Endodermal cell (in vitro differentiated cells): ENCODE measurements around the gene PLEKHO2. TPM values are rescaled to one million over a fixed set of nuclear protein-coding genes. Genes with fewer than 3 reads are reported as not detected.

Experiments
- DNase-seq: peaks from one replicate; pipeline ENCODE4 v3.0.0-alpha.2; 2017
- H3K27ac ChIP-seq: 2 replicates; pipeline ENCODE4 v1.5.1; 2013; ENCODE audit warnings: mild to moderate bottlenecking, low read depth, low read length, moderate library complexity
- H3K27me3 ChIP-seq: 2 replicates; pipeline ENCODE4 v1.6.1; 2013; ENCODE audit warnings: mild to moderate bottlenecking, low read length, moderate library complexity; ENCODE audit not compliant: insufficient read depth, control insufficient read depth, poor library complexity, severe bottlenecking
- H3K36me3 ChIP-seq: 2 replicates; pipeline ENCODE4 v1.7.0; 2013; ENCODE audit warnings: mild to moderate bottlenecking, low read length, moderate library complexity; ENCODE audit not compliant: control insufficient read depth, insufficient read depth
- H3K4me1 ChIP-seq: one replicate; pipeline ENCODE4 v1.7.0; 2013; ENCODE audit warnings: low read length; ENCODE audit not compliant: control insufficient read depth, insufficient read depth
- H3K4me3 ChIP-seq: 2 replicates; pipeline ENCODE4 v1.5.1; 2013; ENCODE audit warnings: mild to moderate bottlenecking, low read length, moderate library complexity
- H3K9ac ChIP-seq: 2 replicates; pipeline ENCODE4 v1.6.1; 2013; ENCODE audit warnings: mild to moderate bottlenecking, low read length, moderate library complexity; ENCODE audit not compliant: poor library complexity, severe bottlenecking; ENCODE audit errors: extremely low read depth
- H3K9me3 ChIP-seq: 2 replicates; pipeline ENCODE4 v1.6.1; 2013; ENCODE audit warnings: mild to moderate bottlenecking, low read length, moderate library complexity; ENCODE audit not compliant: control insufficient read depth
- H3K27ac Mint-ChIP-seq: 2 replicates; pipeline ENCODE4 v1.8.0; 2020; ENCODE audit warnings: mixed read lengths
- H3K27me3 Mint-ChIP-seq: 2 replicates; pipeline ENCODE4 v1.8.0; 2021; ENCODE audit warnings: mild to moderate bottlenecking, mixed read lengths; ENCODE audit not compliant: insufficient read depth
- H3K36me3 Mint-ChIP-seq: 2 replicates; pipeline ENCODE4 v1.8.0; 2020; ENCODE audit warnings: low read depth, mixed read lengths
- H3K4me1 Mint-ChIP-seq: 2 replicates; pipeline ENCODE4 v1.8.0; 2020; ENCODE audit warnings: mixed read lengths
- H3K4me3 Mint-ChIP-seq: 2 replicates; pipeline ENCODE4 v1.8.0; 2020; ENCODE audit warnings: mild to moderate bottlenecking, moderate library complexity, mixed read lengths
- H3K9me3 Mint-ChIP-seq: 2 replicates; pipeline ENCODE4 v1.8.0; 2020; ENCODE audit warnings: mild to moderate bottlenecking, mixed read lengths
- WGBS, 2 experiments: methylation state at CpG; one replicate each; pipeline versions ENCODE4 v1.1.5 to v1.1.7; 2013; ENCODE audit warnings: missing lambda C conversion rate in 2 of 2, mixed read lengths in 1 of 2; ENCODE audit not compliant: insufficient coverage in 1 of 2, insufficient read length in 1 of 2; 5-methylcytosine and 5-hydroxymethylcytosine counted together
- total RNA-seq, 2 donors: library from RNA; stranded (reverse); fragmentation: NEBNext Ultra II Directional in 1 of 2; extraction: Animal tissue kit (Norgen Biotek cat#: 25700) in 1 of 2; gene quantifications; 2 replicates in 1 of 2; 3 replicates in 1 of 2; pipeline ENCODE4 v1.2.1, GENCODE V29; 2021
- TF ChIP-seq, protein P1 (sequence below): fragments of 200-600 bp; sonication (generic); conservative IDR thresholded peaks from 2 replicates; pipeline ENCODE4 v1.5.0; 2021; ENCODE audit warnings: antibody characterized with exemption, mild to moderate bottlenecking

PLEKHO2 gene
- total RNA-seq, 2 donors from 2014 or later = 10.2 to 12.9 TPM

DNA sequence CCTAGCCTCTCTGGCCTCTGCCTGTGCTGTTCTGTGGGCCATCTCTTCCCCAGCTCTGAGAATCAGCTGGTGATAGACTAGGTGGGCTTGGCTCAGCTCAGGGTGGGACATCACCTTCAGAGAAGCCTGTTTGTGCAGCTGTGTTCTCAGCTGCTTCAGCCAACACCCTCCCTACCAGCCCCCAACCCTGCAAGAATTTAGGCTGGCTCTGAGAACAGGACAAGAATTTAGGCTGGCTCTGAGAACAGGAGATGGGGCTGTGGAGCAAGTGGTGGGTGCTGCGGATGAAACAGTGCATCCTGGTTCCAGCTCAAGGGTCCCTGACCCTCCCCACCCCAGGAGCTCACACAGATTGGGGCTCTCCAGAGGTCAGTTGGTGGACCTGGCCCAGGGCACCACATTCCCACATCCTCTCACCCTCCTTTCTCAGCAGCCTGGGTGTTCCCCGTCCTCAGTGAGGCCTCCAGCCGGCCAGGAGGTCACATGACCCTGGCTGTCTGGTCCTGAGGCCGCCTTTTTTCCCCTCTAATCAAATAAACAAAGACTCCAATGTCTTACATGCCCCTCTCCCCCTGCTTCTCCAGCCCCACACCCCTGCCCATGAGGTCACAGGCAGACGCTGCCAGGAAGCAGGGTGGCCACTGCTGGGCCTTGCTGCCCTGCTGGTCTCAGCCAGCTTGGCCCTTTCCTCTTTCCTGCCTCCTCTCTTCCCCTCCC is 14.9 kb downstream of the PLEKHO2 start:
- no peak overlapping the region for H3K9ac ChIP-seq
- peak overlapping the region; percentile 68 for H3K27ac ChIP-seq
- DNase-seq = peak; percentile 53
- H3K9me3 ChIP-seq = no peaks in the 10 kb centered on the region
- peaks cover 52% of the 10 kb centered on the region for H3K36me3 ChIP-seq
- no peaks in the 10 kb centered on the region for H3K27me3 ChIP-seq
- 47 to 66% methylated on average over 3 to 5 of the region's 5 CpGs for WGBS, 2 experiments
- H3K4me3 ChIP-seq = no peak overlapping the region
- Mint-ChIP-seq H3K4me3 (no peak overlapping the region), H3K4me1 (peaks cover 13% of the 10 kb centered on the region), H3K27me3 (no peaks in the 10 kb centered on the region), H3K27ac (peak overlapping the region; percentile 86), H3K36me3 (peaks cover 49% of the 10 kb centered on the region), H3K9me3 (no peaks in the 10 kb centered on the region)
- H3K4me1 ChIP-seq = no peaks in the 10 kb centered on the region
- TF ChIP-seq, protein P1, sequence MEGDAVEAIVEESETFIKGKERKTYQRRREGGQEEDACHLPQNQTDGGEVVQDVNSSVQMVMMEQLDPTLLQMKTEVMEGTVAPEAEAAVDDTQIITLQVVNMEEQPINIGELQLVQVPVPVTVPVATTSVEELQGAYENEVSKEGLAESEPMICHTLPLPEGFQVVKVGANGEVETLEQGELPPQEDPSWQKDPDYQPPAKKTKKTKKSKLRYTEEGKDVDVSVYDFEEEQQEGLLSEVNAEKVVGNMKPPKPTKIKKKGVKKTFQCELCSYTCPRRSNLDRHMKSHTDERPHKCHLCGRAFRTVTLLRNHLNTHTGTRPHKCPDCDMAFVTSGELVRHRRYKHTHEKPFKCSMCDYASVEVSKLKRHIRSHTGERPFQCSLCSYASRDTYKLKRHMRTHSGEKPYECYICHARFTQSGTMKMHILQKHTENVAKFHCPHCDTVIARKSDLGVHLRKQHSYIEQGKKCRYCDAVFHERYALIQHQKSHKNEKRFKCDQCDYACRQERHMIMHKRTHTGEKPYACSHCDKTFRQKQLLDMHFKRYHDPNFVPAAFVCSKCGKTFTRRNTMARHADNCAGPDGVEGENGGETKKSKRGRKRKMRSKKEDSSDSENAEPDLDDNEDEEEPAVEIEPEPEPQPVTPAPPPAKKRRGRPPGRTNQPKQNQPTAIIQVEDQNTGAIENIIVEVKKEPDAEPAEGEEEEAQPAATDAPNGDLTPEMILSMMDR = peak; percentile 16

DNA sequence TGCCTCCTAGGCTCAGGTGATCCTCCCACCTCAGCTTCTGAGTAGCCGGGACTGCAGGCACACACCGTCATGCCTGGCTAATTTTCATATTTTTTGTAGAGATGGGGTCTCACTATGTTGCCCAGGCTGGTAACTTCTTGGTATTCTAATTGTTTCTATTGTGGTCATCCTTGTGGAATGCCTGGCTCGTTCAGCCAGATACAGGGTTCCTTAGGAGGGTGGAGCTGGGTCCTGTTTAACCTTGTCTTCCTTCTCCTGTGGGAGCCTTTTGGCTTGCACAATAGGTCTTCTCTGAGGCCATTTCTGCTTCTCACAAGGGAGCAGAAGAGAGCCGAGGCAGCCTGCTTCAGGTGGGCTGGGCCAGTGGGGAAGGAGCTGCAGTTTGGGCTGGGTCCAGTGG is 15.7 kb downstream of the PLEKHO2 start:
- H3K4me1 ChIP-seq = no peaks in the 10 kb centered on the region
- H3K4me3 ChIP-seq = no peak overlapping the region
- Mint-ChIP-seq H3K4me1 (peaks cover 19% of the 10 kb centered on the region), H3K9me3 (no peaks in the 10 kb centered on the region), H3K36me3 (peaks cover 53% of the 10 kb centered on the region), H3K27me3 (no peaks in the 10 kb centered on the region), H3K27ac (peak overlapping the region; percentile 86), H3K4me3 (no peak overlapping the region)
- no peaks in the 10 kb centered on the region for H3K9me3 ChIP-seq
- H3K36me3 ChIP-seq = peaks cover 56% of the 10 kb centered on the region
- DNase-seq = no peak
- H3K27ac ChIP-seq = peak overlapping the region; percentile 68
- no peaks in the 10 kb centered on the region for H3K27me3 ChIP-seq
- 85 to 93% methylated on average over 3 to 4 of the region's 4 CpGs for WGBS, 2 experiments
- H3K9ac ChIP-seq = no peak overlapping the region
- TF ChIP-seq, protein P1 = no peak

DNA sequence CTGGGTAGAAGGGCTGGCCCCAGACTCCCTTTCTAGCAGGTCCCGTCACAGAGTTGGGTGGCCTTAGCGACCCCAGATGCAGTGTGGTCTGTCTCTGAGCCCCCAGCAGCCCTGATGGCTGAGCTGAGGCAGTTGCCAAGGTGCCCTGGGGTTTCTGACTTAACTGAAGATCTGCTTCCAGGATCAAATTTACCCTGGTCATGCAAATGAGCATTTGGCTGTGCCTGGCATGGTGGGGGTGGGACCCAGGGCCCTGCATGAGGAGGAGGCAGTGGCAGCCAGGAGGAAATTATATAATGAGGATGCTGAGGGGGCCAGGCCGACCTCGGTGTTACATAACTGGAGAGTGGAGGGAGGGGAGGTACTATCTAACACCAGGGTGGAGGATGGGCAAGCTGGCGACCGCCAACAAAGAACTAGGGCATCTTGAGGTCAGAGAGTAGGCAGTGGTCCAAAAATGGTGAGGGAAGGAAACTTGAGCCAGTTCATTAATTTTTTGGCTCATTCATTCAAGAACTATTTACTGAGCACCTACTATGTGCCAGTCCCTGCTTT is 16.4 kb downstream of the PLEKHO2 start:
- no peak for DNase-seq
- H3K27me3 ChIP-seq = no peaks in the 10 kb centered on the region
- Mint-ChIP-seq H3K4me3 (no peak overlapping the region), H3K4me1 (peaks cover 21% of the 10 kb centered on the region), H3K27me3 (no peaks in the 10 kb centered on the region), H3K27ac (no peak overlapping the region), H3K36me3 (peaks cover 54% of the 10 kb centered on the region), H3K9me3 (no peaks in the 10 kb centered on the region)
- H3K36me3 ChIP-seq = peaks cover 56% of the 10 kb centered on the region
- WGBS, 2 experiments = 91 to 92% methylated on average over 6 of the region's 6 CpGs
- no peaks in the 10 kb centered on the region for H3K4me1 ChIP-seq
- no peak overlapping the region for H3K9ac ChIP-seq
- H3K9me3 ChIP-seq = no peaks in the 10 kb centered on the region
- H3K27ac ChIP-seq = peak overlapping the region; percentile 66
- H3K4me3 ChIP-seq = no peak overlapping the region
- TF ChIP-seq, protein P1 = no peak
